ENCODE results near the gene LY6G6D. TPM values are rescaled to one million over a fixed set of nuclear protein-coding genes. Genes with fewer than 3 reads are reported as not detected.

Gene LY6G6D
- total RNA-seq, 1 experiment from 2014 or later: not detected

DNA sequence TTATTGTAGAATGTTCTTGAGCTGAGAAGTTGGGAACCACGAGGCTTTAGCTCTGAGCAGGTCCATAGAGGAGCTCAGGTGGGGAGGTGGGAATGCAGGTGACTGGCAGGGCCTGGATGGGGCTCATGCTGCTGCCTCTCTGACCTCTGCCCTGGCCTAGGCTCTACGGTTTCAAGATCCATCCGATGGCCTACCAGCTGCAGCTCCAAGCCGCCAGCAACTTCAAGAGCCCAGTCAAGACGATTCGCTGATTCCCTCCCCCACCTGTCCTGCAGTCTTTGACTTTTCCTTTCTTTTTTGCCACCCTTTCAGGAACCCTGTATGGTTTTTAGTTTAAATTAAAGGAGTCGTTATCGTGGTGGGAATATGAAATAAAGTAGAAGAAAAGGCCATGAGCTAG lies 45.5 kb upstream of the LY6G6D start, which contains the start of gene LY6G5B:
LY6G5B (plus strand) TSS at position 301 of the 400 bp plus-strand sequence. CDS start 975 bp downstream, outside the sequence.
- Histone ChIP-seq H3K18ac (ENCODE audit: insufficient read length, low read depth, low read length) (no peak within 1 kb of the TSS), H3K27me3 (ENCODE audit: insufficient read depth, low read length) (no peaks in the 10 kb centered on the region), H4K8ac (replicated peaks; ENCODE audit: insufficient read length, low read depth, low read length) (no peak within 1 kb of the TSS), H4K20me1 (ENCODE audit: control insufficient read depth, insufficient read depth, insufficient read length) (no peaks in the 10 kb centered on the region), H3K27ac (ENCODE audit: insufficient read length, low read depth, low read length) (no peak within 1 kb of the TSS), H2BK20ac (ENCODE audit: low read depth, low read length, poor library complexity, severe bottlenecking) (no peak within 1 kb of the TSS), H3K14ac (ENCODE audit: insufficient read depth, low read length) (no peak within 1 kb of the TSS), H2BK5ac (ENCODE audit: insufficient read length, low read length) (no peak within 1 kb of the TSS), H3K23me2 (ENCODE audit: insufficient read length, low read depth, low read length, poor library complexity, severe bottlenecking) (peaks cover 13% of the 10 kb centered on the region), H3K23ac (ENCODE audit: insufficient read length, low read depth, low read length) (no peak within 1 kb of the TSS), H3K79me2 (ENCODE audit: insufficient read depth, low read length) (peaks cover 6% of the 10 kb centered on the region; the same call in 1 of the 2 replicates), H3K56ac (ENCODE audit: insufficient read length, low read depth, low read length) (no peak within 1 kb of the TSS), H3K79me1 (ENCODE audit: insufficient read depth, low read depth, low read length, poor library complexity, severe bottlenecking) (peaks cover 5% of the 10 kb centered on the region), H4K91ac (ENCODE audit: insufficient read length, low read depth, low read length) (no peak within 1 kb of the TSS), H3K9ac (ENCODE audit: extremely low read depth, insufficient read length, low read length) (no peak within 1 kb of the TSS), H4K5ac (ENCODE audit: insufficient read length, low read depth, low read length) (no peak within 1 kb of the TSS), H2BK12ac (ENCODE audit: insufficient read length, low read depth, low read length) (no peak within 1 kb of the TSS), H2BK15ac (ENCODE audit: low read depth, low read length) (no peak within 1 kb of the TSS), H3T11ph (ENCODE audit: low read length) (no peak within 1 kb of the TSS), H3K4ac (ENCODE audit: low read depth, low read length) (no peak within 1 kb of the TSS), H3K9me3 (ENCODE audit: control insufficient read depth, low read depth, low read length) (no peaks in the 10 kb centered on the region), H3K4me2 (ENCODE audit: insufficient read depth, insufficient read length, low read length) (no peak within 1 kb of the TSS), H2BK120ac (ENCODE audit: low read depth, low read length, poor library complexity, severe bottlenecking) (no peak within 1 kb of the TSS), H2AFZ (ENCODE audit: low read length) (no peak within 1 kb of the TSS), H2AK5ac (ENCODE audit: insufficient read length, low read length) (no peak within 1 kb of the TSS), H3K4me1 (ENCODE audit: insufficient read depth, low read length) (no peaks in the 10 kb centered on the region)
- Mint-ChIP-seq H3K9me3 (no peaks in the 10 kb centered on the region), H3K4me1 (peaks cover 9 to 10% of the 10 kb centered on the region in 2 experiments), H3K36me3 (ENCODE audit: insufficient read depth in 1 of 3, low read depth in 3 of 3) (peaks cover 43 to 80% (median 76%) of the 10 kb centered on the region in 3 experiments), H3K4me3 (no peak within 1 kb of the TSS; a peak in 1 of 5 replicates), H3K27me3 (ENCODE audit: low read depth) (no peaks in the 10 kb centered on the region), H3K27ac (no peak within 1 kb of the TSS; a peak in 1 of 7 replicates)
- no CpG with 5 or more reads among the region's 8 CpGs for WGBS (ENCODE audit: extremely low coverage, insufficient read length, low lambda C conversion rate)
- DNase-seq: no peak
- TF ChIP-seq, protein P1, sequence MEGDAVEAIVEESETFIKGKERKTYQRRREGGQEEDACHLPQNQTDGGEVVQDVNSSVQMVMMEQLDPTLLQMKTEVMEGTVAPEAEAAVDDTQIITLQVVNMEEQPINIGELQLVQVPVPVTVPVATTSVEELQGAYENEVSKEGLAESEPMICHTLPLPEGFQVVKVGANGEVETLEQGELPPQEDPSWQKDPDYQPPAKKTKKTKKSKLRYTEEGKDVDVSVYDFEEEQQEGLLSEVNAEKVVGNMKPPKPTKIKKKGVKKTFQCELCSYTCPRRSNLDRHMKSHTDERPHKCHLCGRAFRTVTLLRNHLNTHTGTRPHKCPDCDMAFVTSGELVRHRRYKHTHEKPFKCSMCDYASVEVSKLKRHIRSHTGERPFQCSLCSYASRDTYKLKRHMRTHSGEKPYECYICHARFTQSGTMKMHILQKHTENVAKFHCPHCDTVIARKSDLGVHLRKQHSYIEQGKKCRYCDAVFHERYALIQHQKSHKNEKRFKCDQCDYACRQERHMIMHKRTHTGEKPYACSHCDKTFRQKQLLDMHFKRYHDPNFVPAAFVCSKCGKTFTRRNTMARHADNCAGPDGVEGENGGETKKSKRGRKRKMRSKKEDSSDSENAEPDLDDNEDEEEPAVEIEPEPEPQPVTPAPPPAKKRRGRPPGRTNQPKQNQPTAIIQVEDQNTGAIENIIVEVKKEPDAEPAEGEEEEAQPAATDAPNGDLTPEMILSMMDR (conservative IDR thresholded peaks at IDR 0.05): no peak
